ENCODE results near the gene SUSD6. TPM values are rescaled to one million over a fixed set of nuclear protein-coding genes. Genes with fewer than 3 reads are reported as not detected.

The SUSD6 gene
- total and polyA plus RNA-seq, 2 donors (not counting 1 experiment from before 2014, with no cell fraction given) = 62.3 to 97.8 TPM

DNA sequence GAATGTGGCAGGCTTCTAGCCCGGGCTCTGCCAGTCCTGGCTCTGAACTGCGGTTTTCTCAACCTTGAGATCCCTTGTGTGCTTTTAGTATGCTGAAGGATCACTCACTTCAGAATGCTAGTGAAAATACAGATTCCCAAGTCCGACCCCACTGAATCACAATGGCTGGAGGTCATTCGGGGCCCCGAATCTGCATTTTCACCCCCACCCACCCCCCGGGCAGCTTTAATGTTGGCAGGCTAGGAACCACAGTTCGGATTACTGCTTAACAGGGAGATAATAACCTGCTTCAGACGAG lies 573 bp upstream of the SUSD6 start:
- peak overlapping the region; percentile 64 for H2AFZ ChIP-seq (ENCODE audit: insufficient read depth, low read depth, low read length, poor library complexity, severe bottlenecking)
- TF ChIP-seq EZH2 (IDR thresholded peaks at IDR 0.05; ENCODE audit: borderline replicate concordance, insufficient read depth, low read depth, low read length, poor library complexity, severe bottlenecking) (no peak), CTCF (IDR thresholded peaks at IDR 0.05) (no peak)
- DNase-seq (no peak), ATAC-seq (ENCODE audit: low read depth) (no peak)
- ChIA-PET POLR2A (interaction anchor here (0.6 to 2.8 kb wide), 5 partner anchors 28 to 461 kb away, joined by 3 to 20 read pairs (median 3); partner anchors contain the start of gene SRSF5), CTCF (interaction anchor here (0.6 to 1.6 kb wide), 4 partner anchors 26 to 1772 kb away, joined by 3 to 7 read pairs (median 4); no protein-coding TSS in a partner anchor)
- Mint-ChIP-seq H3K27me3 (no peaks in the 10 kb centered on the region), H3K4me3 (peak overlapping the region; percentile 78), H3K4me1 (peaks cover 48% of the 10 kb centered on the region), H3K9me3 (ENCODE audit: insufficient read depth) (no peaks in the 10 kb centered on the region), H3K27ac (peak overlapping the region; percentile 80)
- WGBS (ENCODE audit: insufficient coverage) = 70% methylated on average over 2 of the region's 8 CpGs
- H3K36me3 ChIP-seq (replicated peaks in 1 of 2; ENCODE audit: control extremely low read depth in 1 of 2, control insufficient read depth in 1 of 2, extremely low read depth in 1 of 2, insufficient read depth in 2 of 2, low read length in 1 of 2) = no peaks in the 10 kb centered on the region
- H3K9ac ChIP-seq (ENCODE audit: low read length) = peak overlapping the region; percentile 54
- peak overlapping the region; percentile 66 to 73 for H3K27ac ChIP-seq (ENCODE audit: low read length in 2 of 2)
- intact Hi-C loops (cut with micrococcal nuclease) = loop anchor here (1.0 to 5.0 kb wide), 4 partner anchors 14 to 458 kb away; partner anchors contain the start of genes DCAF5 and SRSF5
- no peaks in the 10 kb centered on the region for H3K27me3 ChIP-seq (replicated peaks in 1 of 4; ENCODE audit: control extremely low read depth in 1 of 4, control insufficient read depth in 3 of 4, insufficient read depth in 4 of 4, low read length in 3 of 4)
- H3K4me3 ChIP-seq (ENCODE audit: control extremely low read depth in 1 of 5, extremely low read depth in 1 of 5, insufficient read depth in 1 of 5, low read depth in 2 of 5, low read length in 4 of 5) = peak overlapping the region; percentile 39 to 55 (median 50)
- H3K79me2 ChIP-seq (ENCODE audit: control insufficient read depth, insufficient read depth, low read length) = peaks cover 20% of the 10 kb centered on the region
- no peaks in the 10 kb centered on the region for H3K9me3 ChIP-seq (ENCODE audit: control extremely low read depth in 1 of 3, control insufficient read depth in 2 of 3, insufficient read depth in 1 of 3, low read length in 2 of 3)
- H3K4me1 ChIP-seq (ENCODE audit: control insufficient read depth in 2 of 2, insufficient read depth in 2 of 2, low read length in 2 of 2) = peaks cover 45 to 49% of the 10 kb centered on the region in 2 donors
- peak overlapping the region; percentile 70 for H3K4me2 ChIP-seq (replicated peaks; ENCODE audit: low read depth, low read length, poor library complexity, severe bottlenecking)
- peaks cover 25% of the 10 kb centered on the region for H4K20me1 ChIP-seq (ENCODE audit: control insufficient read depth, insufficient read depth, low read length, poor library complexity, severe bottlenecking)

DNA sequence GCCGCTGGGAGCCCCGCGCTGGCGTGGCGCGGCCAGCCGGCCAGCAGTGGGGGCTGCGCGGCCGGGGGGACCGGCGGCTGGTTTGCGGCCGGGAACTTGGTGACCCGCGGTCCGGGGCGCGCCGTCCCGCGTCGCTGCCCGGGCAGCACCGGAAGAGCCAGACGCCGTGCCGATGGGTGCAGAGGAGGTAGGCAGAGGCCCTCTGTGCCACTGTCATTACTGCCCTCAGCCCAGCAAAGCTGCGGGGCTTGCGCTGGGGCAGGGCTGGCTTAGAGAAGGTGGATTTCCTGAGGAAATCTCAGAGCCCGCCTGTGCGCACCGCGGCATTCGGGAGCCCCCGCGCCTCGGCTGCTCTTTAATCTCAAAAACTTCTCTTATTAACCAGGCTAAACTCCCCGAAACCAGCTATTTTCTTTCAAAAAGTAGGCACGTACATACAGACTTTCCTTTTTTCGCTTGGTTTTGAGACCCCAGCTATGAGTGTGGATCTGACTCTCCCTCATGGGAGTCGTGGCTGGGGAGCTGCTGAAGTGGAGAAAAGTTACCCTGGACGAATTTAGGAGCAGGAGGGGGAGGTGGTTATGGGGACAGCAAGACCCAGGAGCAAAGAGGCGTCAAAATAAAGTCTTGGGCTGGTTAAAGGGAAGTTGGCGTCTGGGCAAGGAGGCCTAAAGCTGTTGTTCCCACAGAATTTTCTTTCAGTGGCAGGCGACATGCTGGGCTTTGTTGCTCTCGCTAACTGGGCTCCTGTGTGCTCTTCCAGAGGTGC lies 802 bp downstream of the SUSD6 start:
- Histone ChIP-seq H3K9me3 (ENCODE audit: control extremely low read depth in 1 of 3, control insufficient read depth in 2 of 3, insufficient read depth in 1 of 3, low read length in 2 of 3) (no peaks in the 10 kb centered on the region), H3K36me3 (replicated peaks in 1 of 2; ENCODE audit: control extremely low read depth in 1 of 2, control insufficient read depth in 1 of 2, extremely low read depth in 1 of 2, insufficient read depth in 2 of 2, low read length in 1 of 2) (no peaks in the 10 kb centered on the region), H3K79me2 (ENCODE audit: control insufficient read depth, insufficient read depth, low read length) (peaks cover 31% of the 10 kb centered on the region), H3K9ac (ENCODE audit: low read length) (peak overlapping the region; percentile 86), H3K27me3 (replicated peaks in 1 of 4; ENCODE audit: control extremely low read depth in 1 of 4, control insufficient read depth in 3 of 4, insufficient read depth in 4 of 4, low read length in 3 of 4) (no peaks in the 10 kb centered on the region), H4K20me1 (ENCODE audit: control insufficient read depth, insufficient read depth, low read length, poor library complexity, severe bottlenecking) (peaks cover 34% of the 10 kb centered on the region), H2AFZ (ENCODE audit: insufficient read depth, low read depth, low read length, poor library complexity, severe bottlenecking) (no peak overlapping the region), H3K4me1 (ENCODE audit: control insufficient read depth in 2 of 2, insufficient read depth in 2 of 2, low read length in 2 of 2) (peaks cover 58 to 63% of the 10 kb centered on the region in 2 donors), H3K27ac (ENCODE audit: low read length in 2 of 2) (peak overlapping the region; percentile 80 to 92), H3K4me3 (ENCODE audit: control extremely low read depth in 1 of 5, extremely low read depth in 1 of 5, insufficient read depth in 1 of 5, low read depth in 2 of 5, low read length in 4 of 5) (peak overlapping the region; percentile 67 to 92 (median 76)), H3K4me2 (replicated peaks; ENCODE audit: low read depth, low read length, poor library complexity, severe bottlenecking) (peak overlapping the region; percentile 88)
- POLR2A ChIA-PET = interaction anchor here (0.5 to 2.8 kb wide), 7 partner anchors 48 to 1710 kb away, joined by 3 to 20 read pairs (median 4); partner anchors contain the start of gene SRSF5
- Mint-ChIP-seq H3K4me1 (peaks cover 62% of the 10 kb centered on the region), H3K27ac (peak overlapping the region; percentile 98), H3K27me3 (no peaks in the 10 kb centered on the region), H3K4me3 (peak overlapping the region; percentile 98), H3K9me3 (ENCODE audit: insufficient read depth) (no peaks in the 10 kb centered on the region)
- peak; percentile 67 for DNase-seq
- 1% methylated on average over 38 of the region's 47 CpGs for WGBS (ENCODE audit: insufficient coverage)
- CTCF ChIA-PET = interaction anchor here (0.6 to 2.1 kb wide), 9 partner anchors 8 to 115 kb away, joined by 3 to 10 read pairs (median 3); no protein-coding TSS in a partner anchor
- peak; percentile 16 for ATAC-seq (ENCODE audit: low read depth)
- intact Hi-C loops (cut with micrococcal nuclease) = loop anchor here (5.0 kb wide), 1 partner anchor 40 kb away; no protein-coding TSS in a partner anchor
- TF ChIP-seq EZH2 (IDR thresholded peaks at IDR 0.05; ENCODE audit: borderline replicate concordance, insufficient read depth, low read depth, low read length, poor library complexity, severe bottlenecking) (no peak), CTCF (IDR thresholded peaks at IDR 0.05) (no peak)

All from B cell (primary cell).